ENCODE results near the gene FRS3.

FRS3 gene

DNA sequence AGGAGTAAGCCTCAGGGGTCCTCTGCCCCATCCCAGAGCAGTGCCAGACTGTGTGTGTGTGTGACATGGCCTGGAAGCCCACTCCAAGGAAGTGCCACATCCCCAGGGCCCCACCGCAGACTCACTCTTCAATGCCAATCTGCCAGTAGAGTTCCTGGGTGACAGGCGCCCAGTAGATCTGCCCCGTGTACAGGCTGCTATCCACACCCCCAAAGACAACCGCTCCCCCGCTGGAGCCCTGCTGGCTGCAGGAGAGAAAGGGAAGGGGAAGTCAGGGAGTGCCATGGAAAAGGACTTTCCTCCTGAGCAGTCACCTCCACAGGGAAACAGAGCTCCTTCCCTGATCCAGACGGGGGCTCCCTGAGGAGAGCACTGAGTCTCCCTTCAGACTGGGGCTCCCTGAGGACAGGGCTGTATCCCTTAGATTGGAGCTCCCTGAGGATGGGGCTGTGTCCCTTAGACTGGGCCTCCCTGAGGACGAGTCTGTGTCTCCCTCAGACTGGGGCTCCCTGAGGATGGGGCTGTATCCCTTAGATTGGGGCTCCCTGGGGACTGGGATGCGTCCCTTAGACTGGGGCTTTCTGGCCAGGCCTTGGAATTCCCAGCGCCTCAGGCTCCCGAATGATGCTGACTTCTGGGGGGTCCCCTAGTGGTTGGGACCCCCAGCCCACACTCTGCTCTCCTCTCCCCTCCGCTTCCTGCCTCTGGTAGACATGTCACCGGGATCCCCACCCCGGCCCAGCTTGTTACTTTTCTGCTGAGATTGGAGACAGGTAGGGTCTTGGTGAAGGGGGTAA lies 39.1 kb downstream of the FRS3 start:
- DNase-seq, result no peak

- DNase-seq, result no peak
Observed at GRCh38 chr6:41739041-41739440, 40.7 kb downstream of the FRS3 start.

- no peak for DNase-seq
Observed at GRCh38 chr6:41737591-41738130, 42.0 kb downstream of the FRS3 start.

- no peak for DNase-seq
Observed at GRCh38 chr6:41736800-41737555, 42.7 kb downstream of the FRS3 start.

DNA sequence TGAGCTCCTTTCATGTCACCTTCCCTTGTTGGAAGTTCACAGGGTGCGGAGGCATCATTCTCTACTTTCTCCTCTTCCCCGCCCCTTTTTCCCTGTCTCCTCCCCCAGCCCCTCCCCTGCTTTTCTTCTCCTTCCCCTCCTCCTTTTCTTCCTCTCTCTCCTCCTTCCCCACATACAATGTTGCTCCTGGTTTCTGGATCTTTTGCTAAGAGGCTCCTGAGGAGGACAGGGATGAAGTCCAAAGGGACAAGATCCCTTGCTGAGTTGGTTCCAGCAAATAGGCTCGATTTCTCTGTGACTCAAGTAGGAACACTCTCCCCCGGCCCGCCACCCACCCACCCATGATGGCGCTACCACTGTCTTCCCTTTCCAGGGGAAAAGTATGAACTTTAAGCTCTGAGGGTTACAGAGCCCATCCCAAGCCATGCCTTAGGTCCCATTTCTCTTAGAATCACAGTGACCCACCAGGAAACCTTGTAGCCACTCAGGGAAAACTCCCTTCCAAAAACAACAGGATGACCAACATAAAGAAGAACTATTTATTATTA lies 43.4 kb downstream of the FRS3 start:
- DNase-seq, result no peak

GRCh38 chr6:41735427-41736185 lies 44.1 kb downstream of the FRS3 start, which contains the start of gene TFEB:
Gene TFEB (minus strand): TSS chr6:41735608. CDS start chr6:41691213, 44,395 bp downstream.
- peak; percentile 89 for DNase-seq

GRCh38 chr6:41734666-41735426 lies 44.9 kb downstream of the FRS3 start:
- peak; percentile 62 for DNase-seq

DNA sequence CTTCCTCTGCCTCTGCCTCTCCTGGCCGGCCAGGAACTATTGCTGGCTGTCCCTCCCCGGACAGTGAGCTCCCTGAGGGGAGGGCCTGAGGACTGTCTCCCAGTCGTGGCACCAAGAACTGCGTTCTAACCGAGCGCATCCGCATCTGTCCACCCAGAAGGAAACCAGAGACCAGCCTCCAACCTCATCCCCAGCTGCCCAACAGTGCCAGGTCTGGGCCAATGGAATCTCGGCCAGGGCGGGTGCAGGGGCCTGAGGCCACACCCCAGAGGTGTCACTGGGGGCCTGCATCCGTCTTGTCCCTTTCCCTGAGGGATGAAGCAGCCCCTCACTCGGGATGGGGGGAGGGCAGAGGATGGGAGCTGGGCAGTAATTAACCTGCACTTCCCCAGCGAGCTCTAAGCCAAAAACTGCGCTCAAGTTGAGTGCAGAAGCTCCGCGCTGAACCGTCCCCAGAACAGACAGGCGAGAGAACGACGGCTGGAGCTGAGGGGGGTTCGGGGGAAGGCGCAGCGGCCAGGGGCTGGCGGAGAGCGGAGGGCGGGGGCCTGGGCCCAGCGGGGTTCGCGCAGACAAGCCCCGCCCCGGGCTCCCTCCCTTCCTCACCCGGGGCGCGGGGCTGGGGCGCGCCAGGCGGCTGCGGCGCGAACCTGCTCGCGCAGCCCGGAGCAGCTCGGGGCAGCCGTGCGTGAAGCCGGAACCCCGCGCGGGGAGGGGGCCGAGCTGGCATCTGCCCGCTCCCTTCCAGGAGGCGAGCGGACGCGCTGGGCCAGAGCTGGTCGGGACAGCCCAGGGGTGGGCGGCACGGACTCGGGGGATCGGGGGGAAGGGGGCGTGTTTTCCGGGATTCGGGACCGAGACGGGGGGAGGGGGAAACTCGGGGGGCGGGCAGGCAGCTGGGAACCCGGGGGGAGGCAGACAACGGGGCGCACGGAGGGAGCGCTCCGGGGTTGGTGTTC lies 45.7 kb downstream of the FRS3 start:
- DNase-seq, result peak; percentile 61

- DNase-seq, result no peak
Observed at GRCh38 chr6:41733360-41733706, 46.4 kb downstream of the FRS3 start.

- DNase-seq, result peak; percentile 45
Observed at GRCh38 chr6:41732591-41733359, 46.9 kb downstream of the FRS3 start.

DNA sequence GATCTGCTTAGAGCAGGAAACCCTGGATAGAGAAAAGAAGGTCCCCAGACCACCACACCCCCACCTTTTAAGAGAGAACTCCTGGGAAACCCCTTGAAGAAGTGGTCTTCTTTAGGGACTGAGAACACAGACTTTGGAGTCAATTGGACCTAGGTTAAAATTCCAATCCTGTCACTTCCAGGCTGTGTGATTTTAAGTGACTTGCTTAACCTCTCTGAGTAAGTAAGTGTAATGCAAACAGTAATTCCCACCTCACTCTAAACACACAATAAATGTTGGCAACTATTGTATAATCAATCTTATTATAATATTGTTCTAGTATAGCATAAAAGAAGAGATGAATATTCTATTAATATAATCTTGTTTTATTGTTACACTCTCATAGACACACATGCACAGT lies 47.6 kb downstream of the FRS3 start:
- no peak for DNase-seq

- DNase-seq, result no peak
Observed at GRCh38 chr6:41731561-41732086, 48.1 kb downstream of the FRS3 start.

GRCh38 chr6:41730531-41731436 lies 48.9 kb downstream of the FRS3 start:
- DNase-seq, result no peak

DNA sequence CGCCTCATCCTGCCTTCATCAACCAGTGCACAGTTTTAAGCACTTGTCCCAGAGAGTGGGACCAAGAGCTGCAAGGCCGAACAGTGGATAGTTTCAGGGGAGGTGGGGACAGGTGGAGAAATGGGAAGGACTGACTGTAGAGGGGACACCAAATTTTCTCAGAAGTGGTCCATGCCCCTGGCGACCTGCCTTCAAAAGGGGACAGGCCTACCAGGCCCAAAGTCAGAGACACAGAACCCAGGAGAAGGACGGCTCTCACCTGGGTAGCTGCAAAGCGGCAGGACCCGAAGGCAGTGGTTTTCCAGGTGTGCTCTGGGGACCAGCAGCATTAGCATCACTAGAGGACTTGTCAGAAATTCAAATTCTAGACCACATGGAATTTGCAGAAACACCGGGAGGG lies 50.1 kb downstream of the FRS3 start:
- no peak for DNase-seq

GRCh38 chr6:41728954-41729353 lies 50.7 kb downstream of the FRS3 start:
- no peak for DNase-seq

DNA sequence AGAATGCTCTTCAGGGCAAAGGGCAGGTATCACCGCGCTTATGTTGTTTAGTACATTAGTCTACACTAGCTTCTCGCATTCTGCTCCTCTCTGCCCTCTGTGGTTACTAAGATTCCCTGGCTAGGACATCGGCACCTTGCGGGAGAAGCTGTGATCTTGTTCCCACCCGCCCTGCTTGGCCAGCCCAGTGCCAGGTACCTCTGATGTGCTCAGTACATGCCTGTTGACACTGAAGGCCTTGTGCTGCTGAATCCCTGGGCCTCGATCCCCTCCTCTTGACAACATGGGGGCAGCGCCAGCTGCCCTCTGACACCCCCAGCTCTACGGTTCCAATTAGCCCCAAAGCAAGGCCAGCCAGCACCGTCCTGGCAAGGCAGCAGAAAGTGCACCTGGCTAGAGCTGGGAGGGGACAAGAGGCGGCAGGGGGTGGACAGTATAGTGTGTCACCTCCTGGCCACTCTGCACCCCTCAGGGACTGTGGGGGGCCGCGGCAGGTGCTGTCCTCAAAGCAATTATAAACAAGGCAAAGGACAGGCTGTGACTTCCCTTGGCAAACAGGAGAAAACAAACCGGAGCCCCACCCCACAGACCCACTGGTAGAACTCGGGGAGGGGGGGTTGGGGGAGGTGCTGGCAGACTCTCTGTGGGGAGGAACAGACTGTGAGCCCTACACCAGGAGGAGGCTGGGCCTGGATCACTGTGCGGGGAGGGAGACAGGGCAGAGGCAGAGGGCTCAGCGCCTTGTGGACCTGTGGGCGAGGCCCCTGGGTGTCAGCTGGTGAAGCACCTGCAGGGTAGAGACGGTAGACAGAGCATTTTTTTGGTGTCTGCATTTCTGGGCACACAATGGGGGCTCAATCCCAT lies 51.4 kb downstream of the FRS3 start:
- no peak for DNase-seq

GRCh38 chr6:41727705-41728072 lies 52.0 kb downstream of the FRS3 start:
- no peak for DNase-seq

DNA sequence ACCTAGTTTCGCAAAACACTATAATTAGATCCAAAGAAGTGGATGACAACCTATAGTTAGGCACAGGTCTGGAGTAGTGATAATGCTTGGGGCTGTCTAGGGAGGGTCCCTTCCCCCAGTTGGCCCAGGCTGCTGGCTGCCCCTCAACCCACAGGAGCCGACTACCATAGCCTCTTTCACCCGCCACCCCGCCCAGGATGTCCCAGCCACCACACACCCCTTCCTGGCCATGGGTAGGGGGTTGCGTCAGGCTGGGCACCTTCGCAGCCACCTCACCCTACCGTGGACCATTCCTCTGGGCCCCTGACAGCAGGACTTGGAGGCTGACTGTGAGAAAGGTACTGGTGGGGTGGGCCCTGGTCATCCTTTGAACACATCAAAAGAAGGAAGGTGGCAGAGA lies 52.8 kb downstream of the FRS3 start:
- DNase-seq, result no peak
